ENCODE measurements around the gene GGTA1.
"Not testable (repeated sequence)": the region's sequence is repeated elsewhere in the genome, so short reads cannot be mapped to it uniquely, and the experiment has no call there.

Gene GGTA1

DNA sequence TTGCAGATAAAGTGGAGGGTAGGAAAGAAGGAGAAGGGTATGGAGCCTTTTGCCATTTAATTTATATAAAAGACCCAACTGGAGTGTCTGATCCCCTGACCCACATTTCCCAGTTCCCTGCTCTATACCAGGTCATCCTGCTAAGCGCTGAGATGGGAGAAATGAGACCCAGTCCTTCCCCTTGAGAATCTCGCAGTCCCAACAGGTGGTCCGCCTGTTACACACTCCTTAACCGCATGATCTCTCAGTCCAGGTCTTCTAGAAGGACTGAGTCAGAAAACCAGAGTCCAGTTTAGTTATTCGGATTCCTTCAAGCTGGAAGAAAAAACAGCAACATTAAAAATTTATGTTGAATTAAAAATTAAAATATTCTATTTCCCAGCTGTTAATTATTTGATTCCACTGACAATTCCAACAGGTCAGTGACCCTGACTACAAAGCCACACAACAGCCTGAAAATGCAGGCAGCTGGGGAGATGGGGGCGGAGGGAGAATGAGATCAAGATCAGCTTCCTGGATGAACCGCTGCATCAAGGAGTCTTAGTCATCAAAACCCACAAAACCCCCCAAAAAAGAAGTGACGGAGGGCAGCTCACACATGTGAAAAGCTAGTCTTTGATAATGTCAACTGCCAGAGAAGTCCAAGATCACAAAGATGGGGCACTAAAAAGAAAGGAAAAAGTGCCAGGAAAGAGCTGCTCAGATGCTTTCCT, 44.0 kb downstream of the GGTA1 start:
- DNase-seq = no peak

DNA sequence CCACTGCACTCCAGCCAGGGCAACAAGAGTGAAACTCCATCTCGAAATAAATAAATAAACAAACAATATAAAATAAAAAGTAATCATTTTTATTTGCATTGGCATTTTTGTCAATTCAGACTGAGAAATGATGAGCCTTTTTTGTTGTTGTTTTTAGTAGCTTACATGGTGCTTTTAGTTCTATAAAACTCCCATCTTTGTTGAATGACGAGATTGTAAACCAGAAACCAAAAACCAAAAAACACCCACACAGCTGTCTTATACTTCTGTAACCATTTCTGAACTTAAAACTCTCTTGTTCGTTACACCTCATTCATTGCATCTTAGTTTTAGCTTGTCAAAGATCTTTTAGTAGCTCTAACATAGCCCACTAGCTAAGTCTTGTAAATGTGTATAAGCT, 44.7 kb downstream of the GGTA1 start:
- no peak for DNase-seq

DNA sequence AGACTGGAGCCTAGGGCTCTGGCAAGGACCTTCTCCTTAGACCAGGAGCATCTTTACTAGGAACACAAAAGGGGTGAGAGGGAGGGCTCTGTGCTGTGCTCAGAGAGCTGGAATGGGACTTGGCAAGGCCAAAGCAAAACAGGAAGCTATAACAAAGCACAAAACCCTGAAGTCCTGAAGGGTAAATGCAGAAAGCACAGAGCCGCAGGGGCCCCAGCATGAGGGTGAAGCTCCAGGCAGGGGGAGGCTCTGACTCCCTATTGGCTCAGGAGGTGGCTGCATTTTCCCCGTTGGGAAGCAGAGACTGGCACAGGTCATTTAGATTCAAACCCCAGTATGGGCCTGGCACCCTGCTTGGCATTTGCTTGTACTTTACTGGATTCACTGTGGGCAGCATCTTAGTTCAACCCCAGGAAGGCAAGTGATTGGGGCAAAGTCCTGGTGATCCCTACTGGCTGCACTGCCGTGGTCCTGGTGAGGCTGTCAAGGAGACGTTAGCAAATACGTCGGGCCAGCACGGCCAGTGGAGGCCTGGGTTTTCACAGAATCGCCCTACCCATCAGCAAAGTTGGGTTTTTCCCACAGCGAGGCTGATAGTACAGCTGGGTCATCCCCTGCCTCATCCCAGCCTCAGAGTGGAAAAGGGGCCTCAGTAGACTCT, 46.3 kb downstream of the GGTA1 start:
- no peak for DNase-seq

DNA sequence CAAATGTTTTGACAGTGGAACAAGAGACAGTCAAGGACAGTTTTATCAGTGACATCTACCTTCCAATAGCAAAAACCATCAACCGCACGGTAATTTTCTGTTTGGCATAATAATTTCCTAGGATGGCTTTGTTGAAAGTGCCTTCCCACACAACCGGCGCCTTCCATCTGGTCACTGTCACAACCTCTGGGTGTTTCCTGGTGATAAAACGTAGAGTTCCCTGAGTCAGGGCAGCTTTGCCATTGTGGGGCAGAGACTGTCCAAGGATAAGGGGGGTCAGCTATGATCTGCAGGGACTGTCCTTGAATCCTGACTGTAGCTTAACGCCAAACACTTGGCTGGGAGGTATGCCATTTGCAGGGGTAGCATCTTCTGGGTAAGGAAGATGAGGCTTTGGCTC, 47.6 kb downstream of the GGTA1 start:
- no peak for DNase-seq

DNA sequence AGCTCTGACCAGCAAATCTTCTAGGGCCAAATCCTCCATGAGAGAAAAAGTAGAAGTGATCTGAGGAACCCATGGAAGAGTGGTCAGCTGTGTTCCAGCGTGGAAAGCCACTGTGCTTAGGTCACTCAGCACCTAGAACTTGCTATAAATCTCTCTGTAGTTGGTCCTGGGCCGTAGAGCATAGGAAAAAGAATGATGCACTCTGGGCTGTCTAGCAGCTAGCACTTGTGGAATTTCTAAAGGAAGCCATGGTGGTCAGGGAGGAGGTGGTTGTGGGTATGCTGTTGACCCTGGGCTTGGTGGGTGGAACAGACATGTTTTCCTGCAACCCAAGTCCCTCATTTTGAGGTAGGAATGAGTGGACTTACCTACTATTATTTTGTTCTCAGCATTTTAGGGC, 48.1 kb downstream of the GGTA1 start:
- DNase-seq = no peak

DNA sequence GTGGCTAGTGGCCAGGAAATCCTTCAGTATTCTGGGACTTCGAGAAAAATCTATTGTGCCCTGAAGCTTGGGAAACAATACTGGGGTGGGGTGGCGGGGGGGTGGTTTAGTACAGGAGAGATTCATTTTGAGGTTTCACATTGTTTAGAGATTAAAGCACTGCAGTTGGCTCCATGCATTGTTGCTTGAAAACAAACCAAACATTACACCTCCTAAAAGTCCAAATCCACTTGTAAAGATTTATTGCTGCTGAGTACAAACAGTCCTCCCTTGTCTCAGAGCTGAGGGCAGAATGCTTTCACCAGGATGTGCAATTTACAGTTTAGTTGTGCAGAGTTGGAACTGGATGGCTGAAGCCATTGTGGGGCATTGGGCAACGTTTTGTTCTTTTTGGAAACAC, 49.4 kb downstream of the GGTA1 start:
- DNase-seq = no peak

DNA sequence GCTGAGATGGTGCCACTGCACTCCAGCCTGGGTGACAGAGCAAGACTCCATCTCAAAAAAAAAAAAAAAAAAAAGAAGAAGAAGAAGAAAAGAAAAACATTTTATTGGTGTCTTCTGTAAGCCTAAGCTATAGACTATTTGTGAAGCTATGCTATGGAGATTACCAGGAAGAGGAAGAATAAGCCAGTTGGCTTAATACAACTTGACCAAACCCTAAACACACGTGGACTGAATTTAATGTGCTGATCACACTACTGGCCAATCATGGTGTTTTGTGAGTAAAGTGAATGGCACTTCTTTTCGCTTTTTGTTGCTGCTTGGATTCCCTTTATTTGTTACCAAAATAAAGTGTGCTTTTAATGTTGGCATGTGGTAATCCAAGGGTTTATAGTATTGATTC, 49.9 kb downstream of the GGTA1 start:
- no peak for DNase-seq

DNA sequence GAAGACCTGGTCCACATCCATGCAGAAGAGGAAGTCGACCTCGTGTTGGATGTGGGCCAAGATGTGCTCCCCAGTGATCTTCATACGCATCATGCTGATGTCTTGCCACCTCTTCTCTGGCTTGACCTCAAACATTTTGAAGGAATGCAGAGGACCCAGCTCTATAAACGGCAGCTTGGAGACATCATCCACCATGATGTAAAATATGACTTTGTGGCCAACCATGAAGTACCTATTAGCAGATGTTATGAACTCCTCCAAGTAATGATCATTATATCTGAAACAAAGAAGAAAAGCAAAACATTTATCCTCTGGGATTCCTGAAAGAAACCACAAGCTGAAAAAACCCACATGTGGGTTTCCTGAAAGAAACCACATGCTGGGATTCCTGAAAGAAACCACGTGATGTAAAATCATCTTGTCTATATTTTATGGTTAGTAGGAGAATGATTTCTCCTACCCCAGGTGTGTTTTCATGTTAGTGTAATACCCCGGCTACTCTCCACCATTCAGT, 52.3 kb downstream of the GGTA1 start:
- DNase-seq = no peak

DNA sequence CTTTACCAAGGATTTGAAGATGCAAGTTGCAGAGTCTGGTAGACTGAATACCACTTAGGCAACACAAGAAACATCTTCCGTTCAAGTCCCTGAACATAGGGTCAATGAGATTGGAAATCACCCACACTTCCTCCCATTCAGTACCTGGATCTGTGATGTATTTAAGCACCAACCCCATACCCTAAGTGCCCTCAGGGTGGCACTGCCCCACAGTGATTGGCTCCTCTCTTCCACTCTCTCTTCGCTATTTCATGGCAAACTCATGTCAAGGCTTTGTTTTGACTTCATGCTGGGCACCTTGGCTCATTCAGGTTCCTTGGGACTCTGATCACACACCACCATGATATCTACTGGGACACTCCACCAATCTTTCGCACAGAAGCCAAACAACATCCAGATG, 53.7 kb downstream of the GGTA1 start:
- DNase-seq = no peak

DNA sequence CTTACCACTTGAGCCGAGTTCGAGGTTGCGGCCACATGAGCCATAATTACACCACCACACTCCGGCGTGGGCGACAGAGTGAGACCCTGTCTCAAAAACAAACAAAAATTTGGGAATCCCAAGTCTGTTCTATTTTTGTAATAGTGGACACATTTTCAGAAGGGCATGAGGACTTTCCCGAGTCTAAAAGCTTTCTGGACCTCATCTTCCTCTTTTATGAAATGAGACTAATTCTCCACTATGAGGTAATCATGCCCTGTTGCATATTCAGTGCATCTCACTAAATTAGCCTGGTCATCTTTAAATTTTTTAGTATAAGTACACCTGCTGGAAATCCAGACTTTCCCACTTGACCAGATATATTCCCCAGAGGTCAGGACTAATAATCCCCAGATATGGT, 55.7 kb downstream of the GGTA1 start:
- no peak for DNase-seq

DNA sequence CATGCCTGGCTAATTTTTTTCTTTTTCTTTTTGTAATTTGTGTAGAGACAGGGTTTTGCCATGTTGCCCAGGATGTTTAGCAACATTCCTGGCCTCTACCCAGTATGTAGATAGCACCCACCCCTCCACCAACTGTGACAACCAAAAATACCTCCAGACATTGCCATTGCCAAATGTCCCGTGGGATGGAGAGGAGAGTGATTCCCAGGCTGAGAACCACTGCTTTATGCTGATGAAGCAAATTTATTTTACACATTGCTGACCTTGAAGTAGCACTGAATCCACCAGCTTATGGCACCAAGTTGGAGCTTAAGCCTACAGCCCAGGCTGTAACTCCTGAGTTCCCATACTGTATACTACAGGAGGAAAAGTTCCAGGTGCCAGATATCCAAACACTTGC, 58.5 kb downstream of the GGTA1 start:
- no peak for DNase-seq

DNA sequence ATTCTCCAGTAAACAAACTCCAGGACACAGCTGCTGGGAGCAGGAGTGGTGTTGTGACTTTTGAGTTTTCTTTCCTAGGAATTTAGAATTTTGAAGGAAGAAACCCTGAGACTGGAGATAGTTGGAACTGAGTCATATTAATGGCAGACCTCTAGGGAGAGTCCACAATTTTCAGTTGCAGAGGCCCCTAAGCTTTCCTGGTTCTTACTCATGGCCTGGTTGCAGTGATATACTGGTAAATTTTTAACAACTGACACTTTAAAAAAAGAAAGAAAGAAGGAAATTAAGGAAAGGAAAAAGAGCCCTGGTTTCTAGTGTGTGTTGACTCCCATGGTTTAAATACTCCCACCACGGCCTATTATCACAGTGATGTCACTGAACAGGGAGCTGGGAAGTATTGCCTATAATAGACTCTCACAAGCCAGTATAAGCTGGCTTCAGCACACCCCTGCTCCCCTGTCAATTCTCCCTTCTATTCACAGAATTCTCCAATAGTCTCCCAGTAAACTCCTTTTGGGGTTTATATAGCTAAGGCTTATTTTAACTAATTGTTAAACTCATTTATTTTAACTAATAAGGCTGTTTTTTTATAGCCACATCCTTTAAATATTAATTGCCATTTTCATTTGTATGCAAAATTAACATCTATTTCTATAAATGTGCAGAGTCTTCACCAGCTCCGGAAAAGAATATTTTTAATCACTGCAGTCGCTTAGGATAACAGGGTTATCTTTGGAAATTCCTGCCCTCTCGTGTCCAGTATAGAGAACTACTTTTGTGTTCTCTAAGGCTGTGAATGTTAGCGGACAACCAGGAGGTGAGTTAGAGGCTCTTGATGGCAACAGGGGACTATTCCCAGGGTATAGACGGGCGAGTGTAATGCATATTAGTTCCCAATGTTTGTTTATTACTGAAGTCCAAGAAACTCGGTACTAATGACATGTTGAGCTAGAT, 59.7 kb downstream of the GGTA1 start:
- DNase-seq = no peak

DNA sequence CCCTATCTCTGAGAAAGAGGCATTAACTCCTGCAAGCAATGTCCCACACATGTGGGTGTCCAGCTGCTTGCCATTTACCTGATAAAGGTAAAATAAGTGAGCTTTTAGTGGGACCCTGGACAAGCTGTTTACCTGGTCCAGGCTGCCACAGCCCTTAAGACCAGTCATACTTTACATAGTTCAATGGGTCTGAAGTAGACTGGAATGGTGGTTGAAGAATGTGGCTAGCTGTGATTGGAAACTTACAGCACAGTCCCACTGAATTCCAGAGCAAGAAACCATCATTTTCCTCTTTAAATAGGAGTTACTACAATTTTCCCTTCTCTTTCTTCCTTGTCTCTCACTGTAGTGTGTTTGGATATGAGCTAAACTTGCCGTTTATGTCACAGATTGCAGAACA, 60.6 kb downstream of the GGTA1 start:
- DNase-seq = no peak

DNA sequence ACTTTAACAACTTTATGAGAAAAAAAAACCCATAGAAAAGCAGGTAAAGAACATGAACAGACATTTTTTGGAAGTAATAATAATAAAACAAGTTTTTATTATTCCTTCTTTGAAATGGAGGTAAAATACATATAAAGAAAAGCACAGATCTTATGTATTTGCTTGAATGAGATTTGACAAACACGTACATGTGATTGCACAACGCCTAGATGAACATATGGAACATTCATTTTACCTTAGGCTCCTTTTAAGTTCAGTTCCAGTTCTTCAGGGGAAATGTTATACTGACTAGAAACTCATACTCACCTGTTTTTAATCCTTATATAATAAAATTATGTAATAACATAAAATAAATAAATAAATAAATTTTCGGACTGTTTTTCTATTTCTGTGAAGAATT, 61.8 kb downstream of the GGTA1 start:
- DNase-seq = no peak

DNA sequence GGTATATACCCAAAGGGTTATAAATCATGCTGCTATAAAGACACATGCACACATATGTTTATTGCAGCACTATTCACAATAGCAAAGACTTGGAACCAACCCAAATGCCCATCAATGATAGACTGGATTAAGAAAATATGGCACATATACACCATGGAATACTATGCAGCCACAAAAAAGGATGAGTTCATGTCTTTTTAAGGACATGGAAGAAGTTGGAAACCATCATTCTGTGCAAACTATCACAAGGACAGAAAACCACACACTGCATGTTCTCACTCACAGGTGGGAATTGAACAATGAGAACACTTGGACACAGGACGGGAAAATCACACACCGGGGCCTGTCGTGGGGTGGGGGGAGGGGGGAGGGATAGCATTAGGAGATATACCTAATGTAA, 62.6 kb downstream of the GGTA1 start:
- DNase-seq = not testable (repeated sequence)

DNA sequence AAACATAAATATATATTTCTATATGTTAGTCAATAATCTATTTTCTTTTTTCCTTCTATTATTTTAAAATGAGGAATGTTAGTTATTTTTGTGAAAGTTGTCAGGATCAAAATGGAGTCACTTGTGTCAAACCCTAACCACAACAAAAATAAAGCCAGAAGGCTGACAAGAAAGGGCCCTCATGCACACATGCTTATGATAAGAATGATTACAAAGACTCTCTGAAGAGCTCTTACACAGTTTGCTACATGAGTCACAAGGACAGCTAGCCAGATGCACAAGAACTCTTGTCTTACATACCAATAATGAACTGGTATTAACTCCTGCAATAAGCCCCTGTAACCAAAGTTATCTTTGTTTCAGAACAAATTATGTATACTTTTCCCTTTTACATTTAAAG, 64.7 kb downstream of the GGTA1 start:
- no peak for DNase-seq

DNA sequence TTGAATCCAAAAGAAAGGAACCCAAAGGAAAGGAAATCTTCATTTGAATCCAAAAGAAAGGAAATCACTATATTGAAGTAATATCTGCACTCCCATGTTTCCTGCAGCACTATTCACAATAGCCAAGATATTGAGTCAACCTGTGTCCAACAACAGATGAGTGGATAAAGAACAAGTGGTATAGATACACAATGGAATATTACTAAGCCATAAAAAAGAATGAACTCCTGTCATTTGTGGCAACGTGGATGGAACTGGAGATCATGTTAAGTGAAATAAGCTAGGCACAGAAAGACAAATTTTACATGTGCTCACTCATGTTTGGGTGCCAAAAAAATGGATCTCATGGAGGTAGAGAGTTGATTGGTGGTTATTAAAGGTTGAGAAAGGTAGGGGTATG, 71.7 kb downstream of the GGTA1 start:
- no peak for DNase-seq

DNA sequence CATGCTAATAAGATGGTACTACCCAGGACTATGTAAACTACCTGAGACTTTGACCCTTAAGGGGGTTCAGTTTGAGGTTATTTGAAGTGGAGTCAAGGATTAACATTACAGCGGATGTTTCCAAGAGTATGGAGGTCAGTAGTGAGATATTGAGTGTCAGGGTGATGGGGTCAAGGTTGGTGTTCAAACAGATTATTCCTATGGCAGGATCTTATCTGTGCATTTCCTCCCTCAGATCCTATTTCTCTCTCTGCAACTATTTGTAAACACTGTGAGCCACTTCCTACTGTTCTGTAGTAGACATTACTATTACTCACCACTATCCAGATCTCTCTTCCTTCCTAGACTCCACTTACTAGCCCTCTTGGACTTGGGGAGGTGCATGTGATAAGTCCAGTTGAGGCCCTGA, 75.6 kb downstream of the GGTA1 start:
- no peak for DNase-seq

DNA sequence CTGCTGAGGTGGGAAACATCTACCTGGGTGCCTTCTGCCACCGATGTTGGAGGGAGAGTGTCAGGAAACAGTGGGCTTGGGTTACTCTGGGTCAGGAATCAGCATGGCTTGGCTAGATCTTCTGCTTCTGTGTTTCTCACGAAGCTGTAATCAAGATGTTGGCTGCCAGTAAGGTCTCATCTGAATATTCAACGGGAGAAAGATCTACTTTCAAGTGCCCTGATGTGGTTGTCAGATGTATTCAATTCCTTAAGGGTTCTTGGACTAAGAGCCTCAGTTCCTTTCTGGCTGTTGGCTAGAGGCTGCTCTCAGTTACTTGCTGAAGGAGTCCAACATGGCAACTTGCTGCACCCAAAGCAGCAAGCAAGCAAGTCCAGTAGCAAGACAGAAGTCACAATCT, 87.7 kb downstream of the GGTA1 start:
- DNase-seq = no peak

DNA sequence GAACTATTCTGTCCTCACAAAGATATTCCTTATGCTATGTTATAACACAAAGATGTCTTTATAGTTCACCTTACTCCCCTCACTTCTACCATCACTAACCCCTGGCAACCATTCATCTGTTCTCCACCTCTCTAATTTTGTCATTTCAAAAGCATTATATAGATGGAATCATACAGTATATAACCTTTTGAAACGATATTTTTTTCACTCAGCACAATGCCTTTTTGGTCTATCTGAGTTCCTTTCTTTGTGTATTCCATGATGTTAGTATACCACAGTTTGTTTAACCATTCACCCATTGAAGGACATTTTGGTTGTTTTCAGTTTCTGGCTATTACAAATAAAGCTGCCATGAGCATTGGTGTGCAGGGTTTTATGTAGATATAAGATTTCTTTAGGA, 93.7 kb downstream of the GGTA1 start:
- no peak for DNase-seq
